GM18951 (cell line): ENCODE results near the gene TCF4.

ENCODE experiments used
- POLR2A ChIP-seq: IDR thresholded peaks from 4 replicates; pipeline ENCODE4 v1.6.1; 2011; ENCODE audit warnings: mild to moderate bottlenecking; ENCODE audit not compliant: insufficient read length, insufficient read depth; ENCODE audit errors: extremely low read depth
- in situ Hi-C: fragments of 300-500 bp; cut with MboI; formaldehyde crosslinking; loops from one replicate; pipeline ENCODE4 v1.12.0; 2022; ENCODE audit warnings: low sequenced_read_pairs, mixed read lengths, inconsistent platforms; ENCODE audit not compliant: unreplicated experiment

Gene TCF4

DNA sequence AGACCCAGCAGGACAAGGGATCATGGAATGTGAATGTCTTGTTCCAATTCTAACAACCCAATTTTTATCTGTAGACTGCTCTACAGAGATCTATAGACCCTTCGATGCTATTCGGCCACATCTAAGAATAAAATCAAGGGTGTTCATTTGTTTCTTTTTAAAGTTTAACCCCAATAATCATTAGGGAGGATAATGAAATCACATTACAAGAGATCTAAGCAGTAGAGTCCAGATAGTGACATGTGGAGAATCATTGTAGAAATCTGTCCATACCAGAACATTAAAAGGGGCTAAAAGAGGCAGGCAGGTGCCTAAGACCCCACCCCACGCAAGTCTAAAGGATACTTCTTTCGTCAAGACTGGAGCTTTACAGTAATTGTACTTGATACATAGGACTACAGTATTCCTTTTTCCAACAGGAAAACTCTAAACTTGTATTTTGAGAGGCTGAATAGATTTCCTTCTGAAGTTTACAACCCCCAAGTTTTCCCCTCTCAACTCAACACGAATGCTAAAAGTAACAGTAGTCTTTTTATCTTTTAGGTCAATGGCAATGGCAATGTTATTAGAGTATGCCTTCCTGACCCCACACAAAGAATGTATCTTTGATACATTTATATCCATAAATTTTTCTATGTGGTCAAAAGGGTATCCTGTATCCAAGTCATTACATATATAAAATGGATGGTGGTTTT lies 183.7 kb downstream of the TCF4 start:
- in situ Hi-C loops, result loop anchor here (25.0 kb wide), 1 partner anchor 1158 kb away; no protein-coding TSS in a partner anchor
- TF ChIP-seq POLR2A, result no peak

- TF ChIP-seq POLR2A, result no peak
- in situ Hi-C loops, result loop anchor here (25.0 kb wide), 1 partner anchor 1159 kb away; no protein-coding TSS in a partner anchor
Observed at GRCh38 chr18:55403421-55403949, 184.5 kb downstream of the TCF4 start.

- in situ Hi-C loops, result loop anchor here (25.0 kb wide), 1 partner anchor 1159 kb away; no protein-coding TSS in a partner anchor
- TF ChIP-seq POLR2A, result no peak
Observed at GRCh38 chr18:55402731-55403405, 185.1 kb downstream of the TCF4 start.

DNA sequence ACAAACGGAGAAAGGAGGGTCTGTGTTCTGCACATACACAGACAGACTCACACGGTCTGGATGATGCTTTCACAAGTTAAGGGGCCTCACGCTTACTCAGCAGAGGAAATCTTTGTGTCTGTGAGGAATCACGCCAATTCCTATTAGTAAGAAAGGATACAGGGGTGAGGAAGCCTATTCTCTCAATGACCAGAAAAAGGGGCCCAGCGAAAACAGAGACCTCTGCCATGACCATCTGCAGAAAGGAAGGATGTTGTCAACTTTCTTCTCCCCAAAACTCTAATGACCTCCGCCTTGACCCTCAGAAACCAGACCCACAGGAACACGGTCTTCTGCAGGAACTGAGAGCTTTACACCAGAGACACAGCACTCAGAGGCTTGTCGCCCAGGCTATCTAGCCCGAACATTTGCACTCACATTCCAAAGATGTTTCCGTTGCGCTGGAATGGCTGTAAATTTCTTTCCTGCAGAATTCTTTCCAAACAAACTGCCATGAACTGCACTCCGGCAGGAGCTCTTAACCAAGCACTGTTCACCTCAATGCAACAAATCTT lies 186.3 kb downstream of the TCF4 start:
- TF ChIP-seq POLR2A, result no peak
- in situ Hi-C loops, result loop anchor here (25.0 kb wide), 1 partner anchor 1161 kb away; no protein-coding TSS in a partner anchor

DNA sequence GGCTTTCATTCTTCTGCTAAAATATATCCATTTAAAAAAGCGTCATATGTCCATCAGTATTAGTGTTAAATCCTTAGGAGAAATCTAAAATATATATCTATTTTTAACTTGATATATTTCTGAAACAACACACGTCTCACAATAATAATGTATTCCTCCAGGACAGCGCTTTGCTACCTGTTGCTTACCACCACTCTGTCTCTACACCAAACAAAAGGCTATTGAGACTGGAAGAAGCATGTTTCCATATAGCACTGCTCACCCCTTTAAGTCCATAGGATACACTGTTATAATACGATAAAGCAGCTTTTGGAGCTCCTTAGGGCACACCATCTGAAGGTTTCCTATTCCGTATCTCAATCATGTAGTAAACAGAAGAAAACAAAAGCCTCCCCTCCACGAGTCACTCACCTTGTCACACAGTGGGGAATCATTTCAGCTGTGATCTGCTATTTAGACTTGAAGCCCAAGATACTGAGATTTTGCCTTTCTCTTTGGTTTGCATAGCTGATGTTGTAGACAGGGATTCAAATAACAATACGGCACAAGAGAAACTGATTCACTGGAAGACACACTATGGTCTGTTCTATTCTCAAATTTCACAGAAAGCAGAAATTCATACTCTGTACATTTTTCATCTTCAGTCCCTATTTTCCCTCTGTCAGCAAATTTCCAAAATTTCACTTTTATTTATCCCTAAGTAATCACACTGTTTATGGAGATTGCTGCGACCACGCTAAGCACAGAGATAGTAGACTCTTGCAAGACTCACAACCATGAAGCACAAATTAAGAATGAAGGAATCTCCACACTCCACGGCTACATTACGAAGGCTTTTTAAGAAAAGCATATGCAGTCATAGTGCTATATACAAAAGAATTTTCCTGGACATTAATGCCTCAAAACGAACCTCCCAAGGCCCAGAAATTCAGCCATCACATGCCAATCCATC lies 187.1 kb downstream of the TCF4 start:
- in situ Hi-C loops, result loop anchor here (25.0 kb wide), 1 partner anchor 1161 kb away; no protein-coding TSS in a partner anchor
- TF ChIP-seq POLR2A, result no peak

- no peak for TF ChIP-seq POLR2A
- in situ Hi-C loops, result loop anchor here (25.0 kb wide), 1 partner anchor 1162 kb away; no protein-coding TSS in a partner anchor
Observed at GRCh38 chr18:55400081-55400480, 187.9 kb downstream of the TCF4 start.

GRCh38 chr18:55398858-55399257 lies 189.1 kb downstream of the TCF4 start:
- in situ Hi-C loops, result no loop called here
- no peak for TF ChIP-seq POLR2A

DNA sequence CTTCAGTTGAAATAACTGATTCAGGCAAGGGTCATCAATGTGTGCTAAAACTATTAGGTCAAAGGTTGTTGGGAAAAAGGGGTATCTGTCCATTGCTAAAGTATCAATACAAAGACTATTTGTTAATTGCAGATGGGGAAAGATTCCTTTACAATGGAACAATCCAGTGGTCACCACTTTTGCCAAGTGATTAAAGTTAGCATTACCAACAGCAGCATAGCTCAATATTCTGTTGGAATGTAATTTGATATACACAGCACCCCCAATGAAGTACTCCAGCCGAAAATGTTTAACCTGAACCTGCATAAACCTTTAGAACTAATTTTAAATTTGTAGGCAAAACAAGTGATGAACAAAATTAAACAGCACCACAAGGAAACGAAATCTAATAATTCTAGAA lies 191.0 kb downstream of the TCF4 start:
- in situ Hi-C loops, result no loop called here
- TF ChIP-seq POLR2A, result no peak

DNA sequence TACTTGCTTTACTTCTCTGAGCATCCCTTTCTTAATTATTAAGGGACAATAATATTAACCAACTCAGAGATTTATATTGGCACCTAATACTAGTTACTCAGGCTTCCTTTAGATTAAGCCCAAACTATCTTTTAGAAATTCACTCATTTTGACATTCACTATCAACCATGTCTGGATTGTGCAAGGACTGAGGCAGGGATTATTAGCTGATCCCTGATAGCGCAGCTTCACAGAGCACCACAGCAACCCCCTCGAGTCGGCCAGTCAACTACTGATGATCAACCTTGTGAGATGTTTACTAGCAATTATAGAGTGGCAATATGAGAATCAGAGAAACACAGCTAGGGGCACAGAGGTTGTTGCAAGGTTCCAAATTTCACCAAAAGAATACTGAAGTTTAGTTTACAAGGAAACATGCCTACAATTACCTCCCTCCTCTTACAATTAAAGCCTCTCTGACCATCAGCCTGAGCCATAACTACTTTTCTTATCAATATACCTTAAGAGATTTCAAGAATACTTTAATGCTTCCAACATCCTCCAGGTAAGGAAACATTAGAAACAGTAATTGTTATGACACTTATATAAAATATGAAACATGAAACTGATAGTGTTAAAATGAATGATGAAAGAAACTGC lies 191.6 kb downstream of the TCF4 start:
- no peak for TF ChIP-seq POLR2A
- in situ Hi-C loops, result no loop called here

DNA sequence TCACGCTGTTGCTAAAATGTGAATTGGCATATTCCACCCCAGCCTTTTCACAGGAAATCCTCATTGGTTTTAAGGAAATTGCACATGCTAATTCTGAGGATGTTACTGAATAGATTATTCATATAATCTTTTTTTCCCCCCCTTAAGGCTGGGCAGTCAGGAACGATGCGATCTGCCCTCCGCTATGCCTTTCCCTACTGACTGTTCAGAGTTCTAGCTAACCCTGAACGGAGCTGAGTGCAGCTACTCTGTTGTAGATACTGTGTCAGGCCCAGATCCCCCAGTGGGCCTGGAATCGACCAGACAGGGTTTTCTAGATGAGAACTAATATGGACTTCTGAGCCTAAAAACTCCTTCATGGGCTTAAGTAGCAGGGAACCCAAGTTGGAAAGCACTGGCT lies 192.2 kb downstream of the TCF4 start:
- in situ Hi-C loops, result no loop called here
- TF ChIP-seq POLR2A, result no peak

DNA sequence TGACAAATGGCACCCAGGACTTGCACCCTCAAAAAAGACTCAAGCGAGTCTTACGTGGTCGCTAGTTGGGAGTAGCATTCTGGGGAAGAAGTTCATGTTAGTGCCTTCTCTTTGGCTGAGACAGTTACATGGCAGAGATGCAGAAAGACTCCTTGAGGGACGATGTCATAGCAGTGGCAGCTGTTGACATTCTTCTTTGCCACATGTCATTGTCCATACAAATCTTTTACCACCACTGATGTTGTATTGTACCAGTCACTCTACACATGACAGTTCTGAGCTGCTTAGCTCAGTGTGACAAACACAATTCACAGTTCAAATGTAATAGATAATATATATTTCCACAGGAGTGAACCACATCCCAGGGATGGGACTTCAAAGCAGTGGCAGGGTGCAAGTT lies 197.1 kb downstream of the TCF4 start:
- TF ChIP-seq POLR2A, result no peak
- in situ Hi-C loops, result no loop called here
